Epithelial cell of alveolus of lung (primary cell): ENCODE data around the gene RCL1. TPM values are rescaled to one million over a fixed set of nuclear protein-coding genes. Genes with fewer than 3 reads are reported as not detected.

Experiments used
- total RNA-seq: library from RNA; depleted of rRNA; stranded (reverse); fragments of >200 nt; gene quantifications from 2 replicates; pipeline ENCODE4 v1.2.1, GENCODE V29; 2015

Gene RCL1
- 15.8 and 17.6 TPM in 2 replicates for total RNA-seq

DNA sequence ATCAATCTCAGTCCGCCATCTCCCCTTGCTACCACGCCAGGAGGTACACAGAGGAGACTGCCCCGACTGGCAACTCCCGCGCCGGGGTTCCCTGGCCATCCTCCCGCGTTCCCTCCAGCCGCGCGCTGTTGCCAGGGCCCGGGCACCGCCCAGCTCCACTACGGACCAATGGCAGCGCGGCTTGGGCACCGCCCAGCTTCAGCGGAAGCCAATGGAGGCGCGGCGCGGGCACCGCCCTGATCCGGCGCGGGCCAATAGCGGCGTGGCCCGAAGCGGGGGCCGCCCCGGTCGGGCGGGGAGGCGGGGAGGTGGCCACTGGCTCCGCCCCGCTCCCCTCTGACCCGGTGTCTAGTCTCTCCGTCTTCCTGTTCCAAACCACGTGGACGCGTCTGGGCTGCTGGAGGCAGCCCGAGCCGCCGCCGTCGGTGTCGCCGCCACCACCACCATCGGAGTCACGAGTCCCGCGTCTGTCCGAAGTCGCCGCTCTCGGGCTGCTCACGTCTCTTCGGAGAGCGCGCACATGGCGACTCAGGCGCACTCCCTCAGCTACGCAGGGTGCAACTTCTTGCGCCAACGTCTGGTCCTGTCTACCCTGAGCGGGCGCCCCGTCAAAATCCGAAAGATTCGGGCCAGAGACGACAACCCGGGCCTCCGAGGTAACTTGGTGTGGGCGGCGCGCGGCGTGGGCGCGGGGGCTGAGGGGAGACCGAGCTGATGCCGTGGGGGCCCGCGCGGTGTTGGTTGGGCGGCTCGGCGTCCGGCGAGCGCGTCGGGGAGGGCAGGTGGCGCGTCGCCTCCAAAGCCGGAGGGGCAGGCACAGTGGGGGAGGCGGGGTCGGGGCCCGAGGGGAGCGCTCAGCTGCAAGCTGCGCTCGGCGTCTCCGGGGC lies at the start of gene RCL1:
Gene RCL1, plus strand, starts transcription at position 373 of the 887 bp plus-strand sequence. Its CDS starts 148 bp downstream, at position 521.

Other genes with a start within 250 kb of the RCL1 start
- gene PLPP6, start 130.7 kb upstream of the RCL1 start, total RNA-seq = 6.3 and 10.1 TPM in 2 replicates
- gene SPATA6L, start 126.5 kb upstream of the RCL1 start, total RNA-seq = 0.26 TPM in 1 of 2 replicates, not detected in the other
- 11.0 and 14.7 TPM in 2 replicates for gene CDC37L1, start 113.4 kb upstream of the RCL1 start, total RNA-seq
- gene AK3, start 51.7 kb upstream of the RCL1 start, total RNA-seq = 62.7 and 76.0 TPM in 2 replicates
- gene JAK2, start 192.3 kb downstream of the RCL1 start, total RNA-seq = 3.3 and 4.7 TPM in 2 replicates